OCI-LY1 (cell line): ENCODE results near the gene RTL3.

Experiments used
- H2AFZ ChIP-seq: fragments of 200-600 bp; sonication (generic), shearing (Covaris generic); 2 replicates; pipeline ENCODE4 v1.6.0; 2014; ENCODE audit warnings: antibody characterized with exemption, mild to moderate bottlenecking, low read length
- H3F3A ChIP-seq: fragments of 200-600 bp; sonication (generic), shearing (Covaris generic); 2 replicates; pipeline ENCODE4 v1.6.0; 2014; ENCODE audit warnings: mild to moderate bottlenecking, antibody characterized with exemption, low read length, moderate library complexity; ENCODE audit not compliant: insufficient read depth
- H3K27ac ChIP-seq: fragments of 200-600 bp; sonication (generic); 2 replicates; pipeline ENCODE4 v1.5.1; 2014; ENCODE audit warnings: low read length, mixed run types, mild to moderate bottlenecking, low read depth; ENCODE audit not compliant: poor library complexity, severe bottlenecking
- H3K27me3 ChIP-seq: fragments of 200-600 bp; sonication (generic); 2 replicates; pipeline ENCODE4 v1.6.0; 2014; ENCODE audit warnings: antibody characterized with exemption, mild to moderate bottlenecking, low read length, moderate library complexity; ENCODE audit not compliant: insufficient read depth
- H3K36me3 ChIP-seq: fragments of 200-600 bp; sonication (generic); 2 replicates; pipeline ENCODE4 v1.6.1; 2014; ENCODE audit warnings: mild to moderate bottlenecking, antibody characterized with exemption, low read length, moderate library complexity, mixed read lengths; ENCODE audit not compliant: insufficient read depth
- H3K4me1 ChIP-seq: fragments of 200-600 bp; sonication (generic); 2 replicates; pipeline ENCODE4 v1.5.1; 2014; ENCODE audit warnings: mild to moderate bottlenecking, low read length, moderate library complexity; ENCODE audit not compliant: insufficient read depth, severe bottlenecking
- H3K4me2 ChIP-seq: fragments of 200-600 bp; sonication (generic), shearing (Covaris generic); 2 replicates; pipeline ENCODE4 v1.6.1; 2014; ENCODE audit warnings: low read length
- H3K4me3 ChIP-seq: fragments of 200-600 bp; sonication (generic); 2 replicates; pipeline ENCODE4 v1.5.1; 2014; ENCODE audit warnings: low read length, low read depth, mild to moderate bottlenecking, mixed read lengths; ENCODE audit not compliant: poor library complexity, severe bottlenecking
- H3K79me2 ChIP-seq: fragments of 200-600 bp; shearing (Covaris generic); 2 replicates; pipeline ENCODE4 v1.6.1; 2016; ENCODE audit warnings: mixed run types, low read length, mixed read lengths; ENCODE audit not compliant: insufficient read depth
- H3K9ac ChIP-seq: fragments of 200-600 bp; sonication (generic), shearing (Covaris generic); 2 replicates; pipeline ENCODE4 v1.6.1; 2014; ENCODE audit warnings: mild to moderate bottlenecking, low read length, mixed read lengths
- H3K9me2 ChIP-seq: fragments of 200-600 bp; sonication (generic), shearing (Covaris generic); 2 replicates; pipeline ENCODE4 v1.6.1; 2014; ENCODE audit warnings: low read depth, mild to moderate bottlenecking, low read length, mixed read lengths
- H3K9me3 ChIP-seq: fragments of 200-600 bp; shearing (Covaris generic); 2 replicates; pipeline ENCODE4 v1.6.1; 2014; ENCODE audit warnings: low read length, mixed read lengths
- H4K20me1 ChIP-seq: fragments of 200-600 bp; sonication (generic), shearing (Covaris generic); 2 replicates; pipeline ENCODE4 v1.6.0; 2016; ENCODE audit warnings: mild to moderate bottlenecking, low read length; ENCODE audit not compliant: insufficient read depth
- EZH2 ChIP-seq: fragments of 200-600 bp; sonication (generic), shearing (Covaris generic); IDR thresholded peaks from 2 replicates; pipeline ENCODE4 v1.8.0; 2017; ENCODE audit warnings: borderline replicate concordance, mixed run types, mild to moderate bottlenecking, antibody characterized with exemption, low read length, moderate library complexity, mixed read lengths
- TF ChIP-seq, protein P1 (sequence below): fragments of 200-600 bp; sonication (generic), shearing (Covaris generic); IDR thresholded peaks from 2 replicates; pipeline ENCODE4 v1.5.1; 2017; ENCODE audit warnings: mild to moderate bottlenecking, antibody characterized with exemption, low read length, moderate library complexity, mixed read lengths

RTL3 gene

GRCh38 chrX:78687586-78687985 is 28.5 kb upstream of the RTL3 start:
- H3K9me2 ChIP-seq, result no peaks in the 10 kb centered on the region
- no peaks in the 10 kb centered on the region for H4K20me1 ChIP-seq
- no peaks in the 10 kb centered on the region for H3K79me2 ChIP-seq
- H3K27me3 ChIP-seq, result no peaks in the 10 kb centered on the region
- H3K4me1 ChIP-seq, result peaks cover 7% of the 10 kb centered on the region
- H3K27ac ChIP-seq, result no peak overlapping the region
- no peaks in the 10 kb centered on the region for H3K9me3 ChIP-seq
- H3K4me3 ChIP-seq, result no peak overlapping the region
- no peak overlapping the region for H2AFZ ChIP-seq
- TF ChIP-seq EZH2, result no peak
- TF ChIP-seq, protein P1, sequence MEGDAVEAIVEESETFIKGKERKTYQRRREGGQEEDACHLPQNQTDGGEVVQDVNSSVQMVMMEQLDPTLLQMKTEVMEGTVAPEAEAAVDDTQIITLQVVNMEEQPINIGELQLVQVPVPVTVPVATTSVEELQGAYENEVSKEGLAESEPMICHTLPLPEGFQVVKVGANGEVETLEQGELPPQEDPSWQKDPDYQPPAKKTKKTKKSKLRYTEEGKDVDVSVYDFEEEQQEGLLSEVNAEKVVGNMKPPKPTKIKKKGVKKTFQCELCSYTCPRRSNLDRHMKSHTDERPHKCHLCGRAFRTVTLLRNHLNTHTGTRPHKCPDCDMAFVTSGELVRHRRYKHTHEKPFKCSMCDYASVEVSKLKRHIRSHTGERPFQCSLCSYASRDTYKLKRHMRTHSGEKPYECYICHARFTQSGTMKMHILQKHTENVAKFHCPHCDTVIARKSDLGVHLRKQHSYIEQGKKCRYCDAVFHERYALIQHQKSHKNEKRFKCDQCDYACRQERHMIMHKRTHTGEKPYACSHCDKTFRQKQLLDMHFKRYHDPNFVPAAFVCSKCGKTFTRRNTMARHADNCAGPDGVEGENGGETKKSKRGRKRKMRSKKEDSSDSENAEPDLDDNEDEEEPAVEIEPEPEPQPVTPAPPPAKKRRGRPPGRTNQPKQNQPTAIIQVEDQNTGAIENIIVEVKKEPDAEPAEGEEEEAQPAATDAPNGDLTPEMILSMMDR, result no peak
- H3K4me2 ChIP-seq, result no peak overlapping the region
- no peak overlapping the region for H3K9ac ChIP-seq
- H3K36me3 ChIP-seq, result no peaks in the 10 kb centered on the region
- H3F3A ChIP-seq, result no peaks in the 10 kb centered on the region

DNA sequence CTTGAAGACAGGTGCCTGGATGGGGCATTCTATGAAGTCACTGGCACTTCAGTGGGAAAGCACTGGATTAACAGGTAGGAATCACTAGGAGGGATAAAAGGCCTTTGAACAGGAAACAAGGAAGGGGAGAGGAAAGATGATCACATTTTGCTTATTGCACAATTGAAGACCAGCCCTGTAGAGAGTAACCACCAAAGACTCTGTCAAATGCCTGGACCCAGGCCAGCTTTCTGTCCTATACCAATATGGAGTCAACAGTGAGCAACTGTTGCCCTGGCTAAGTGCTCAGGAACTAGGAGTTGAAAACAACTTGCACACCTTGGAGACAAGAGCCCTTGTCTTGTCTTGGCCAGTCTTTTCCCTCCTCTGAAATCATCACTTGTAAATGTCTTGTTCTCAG is 14.1 kb upstream of the RTL3 start:
- H3K27me3 ChIP-seq, result no peaks in the 10 kb centered on the region
- no peaks in the 10 kb centered on the region for H3K36me3 ChIP-seq
- H3F3A ChIP-seq, result no peaks in the 10 kb centered on the region
- no peak overlapping the region for H3K4me3 ChIP-seq
- H2AFZ ChIP-seq, result no peak overlapping the region
- no peak overlapping the region for H3K27ac ChIP-seq
- no peaks in the 10 kb centered on the region for H3K79me2 ChIP-seq
- no peak overlapping the region for H3K9ac ChIP-seq
- H3K4me2 ChIP-seq, result no peak overlapping the region
- H3K4me1 ChIP-seq, result no peaks in the 10 kb centered on the region
- no peaks in the 10 kb centered on the region for H4K20me1 ChIP-seq
- H3K9me3 ChIP-seq, result no peaks in the 10 kb centered on the region
- TF ChIP-seq, protein P1, result no peak
- no peak for TF ChIP-seq EZH2
- no peaks in the 10 kb centered on the region for H3K9me2 ChIP-seq

GRCh38 chrX:78665342-78665741 is 6.2 kb upstream of the RTL3 start:
- H2AFZ ChIP-seq, result no peak overlapping the region
- no peaks in the 10 kb centered on the region for H4K20me1 ChIP-seq
- H3K9ac ChIP-seq, result no peak overlapping the region
- H3K79me2 ChIP-seq, result no peaks in the 10 kb centered on the region
- no peaks in the 10 kb centered on the region for H3K36me3 ChIP-seq
- H3K4me2 ChIP-seq, result no peak overlapping the region
- no peaks in the 10 kb centered on the region for H3K9me3 ChIP-seq
- no peaks in the 10 kb centered on the region for H3K27me3 ChIP-seq
- TF ChIP-seq, protein P1, result no peak
- no peak for TF ChIP-seq EZH2
- H3K4me1 ChIP-seq, result peaks cover 13% of the 10 kb centered on the region
- H3K4me3 ChIP-seq, result no peak overlapping the region
- no peaks in the 10 kb centered on the region for H3K9me2 ChIP-seq
- no peak overlapping the region for H3K27ac ChIP-seq
- H3F3A ChIP-seq, result no peaks in the 10 kb centered on the region
